Sigmoid colon (tissue), 7 donors: ENCODE results near the gene NPPC. TPM values are rescaled to one million over a fixed set of nuclear protein-coding genes. Genes with fewer than 3 reads are reported as not detected.
A peak's percentile ranks its signal among the peaks of the same experiment; 100 is the strongest.

Experiments used
- DNase-seq: peaks from one replicate; pipeline ENCODE4 v3.0.0-alpha.2; 2019
- H3K27ac ChIP-seq, 4 donors: fragments of 200-600 bp; sonication (generic); one replicate each; pipeline ENCODE4 v1.5.1; 2016 to 2019; ENCODE audit warnings: mild to moderate bottlenecking in 1 of 4
- H3K27me3 ChIP-seq, 3 donors: fragments of 200-600 bp; sonication (generic); one replicate each; pipeline ENCODE4 v1.5.1; 2019; ENCODE audit warnings: mild to moderate bottlenecking in 1 of 3
- H3K36me3 ChIP-seq, 4 donors: fragments of 200-600 bp; sonication (generic); one replicate each; pipeline ENCODE4 v1.5.1; 2016 to 2019
- H3K4me1 ChIP-seq, 4 donors: fragments of 200-600 bp; sonication (generic); one replicate each; pipeline ENCODE4 v1.5.1; 2017 to 2019
- H3K4me3 ChIP-seq, 4 donors: fragments of 200-600 bp; sonication (generic); one replicate each; pipeline ENCODE4 v1.5.1; 2017 to 2019; ENCODE audit warnings: mild to moderate bottlenecking in 2 of 4, moderate library complexity in 1 of 4
- H3K9me3 ChIP-seq, 4 donors: fragments of 200-600 bp in 3 of 4; sonication (generic) in 3 of 4; one replicate each; pipeline versions ENCODE4 v1.5.1 to v1.6.1; 2013 to 2019
- CTCF ChIP-seq, 4 experiments: fragments of 450-650 bp in 3 of 4; fragments of 200-600 bp in 1 of 4; IDR thresholded peaks; one replicate each; pipeline ENCODE4 v1.5.1; 2016 to 2019; ENCODE audit warnings: antibody characterized with exemption in 4 of 4, mild to moderate bottlenecking in 3 of 4, moderate library complexity in 2 of 4
- EP300 ChIP-seq, 4 donors: sonication (generic); formaldehyde crosslinking; IDR thresholded peaks; one replicate each; pipeline ENCODE4 v1.6.1; 2017; ENCODE audit warnings: antibody characterized with exemption in 4 of 4
- POLR2A ChIP-seq, 2 donors: fragments of 450-650 bp; IDR thresholded peaks; one replicate each; pipeline ENCODE4 v1.6.1; 2016; ENCODE audit warnings: antibody characterized with exemption in 2 of 2, mild to moderate bottlenecking in 2 of 2, moderate library complexity in 2 of 2
- POLR2AphosphoS5 ChIP-seq, 4 donors: sonication (generic); formaldehyde crosslinking; IDR thresholded peaks; one replicate each; pipeline ENCODE4 v1.6.1; 2017; ENCODE audit warnings: antibody characterized with exemption in 4 of 4
- WGBS, 2 donors: extraction: QIAGEN DNeasy Blood & Tissue Kit; methylation state at CpG; one replicate each; pipeline ENCODE4 v1.1.7; 2013; 5-methylcytosine and 5-hydroxymethylcytosine counted together
- intact Hi-C: fragments of 100-400 bp; cut with DNase I; formaldehyde crosslinking; loops from one replicate; pipeline ENCODE4 v1.15.1; 2023
- polyA plus RNA-seq, 3 donors: library from polyadenylated mRNA; stranded (reverse); fragments of 200-250 nt; gene quantifications; one replicate each; pipeline ENCODE4 v1.2.3, GENCODE V29; 2013
- total RNA-seq, 4 donors: library from RNA; depleted of rRNA; stranded (reverse); fragments of >200 nt; gene quantifications; one replicate each; pipeline ENCODE4 v1.1.0, GENCODE V29; 2016
- donor health status: healthy with polysubstance abuse.
- donor health status: Bipolar disorder and iron deficiency.
- donor health status: healthy.

The NPPC gene
- total and polyA plus RNA-seq, 7 donors = 0.60 to 5.6 (median 2.4) TPM; not detected in 3

- no peak for DNase-seq
- no peak for TF ChIP-seq POLR2A (IDR thresholded peaks at IDR 0.05)
- TF ChIP-seq POLR2AphosphoS5 (IDR thresholded peaks at IDR 0.05) = no peak
- TF ChIP-seq CTCF (IDR thresholded peaks at IDR 0.05) = no peak
- TF ChIP-seq EP300 (IDR thresholded peaks at IDR 0.05) = no peak
- intact Hi-C loops = no loop called here
Observed at GRCh38 chr2:231965102-231965501, 38.9 kb upstream of the NPPC start.

GRCh38 chr2:231961349-231962166 lies 35.4 kb upstream of the NPPC start, which contains the start of gene DIS3L2:
DIS3L2 (plus strand) TSS chr2:231961713; CDS start chr2:232014928, 53,215 bp downstream.
- Histone ChIP-seq H3K4me3 (peak within 1 kb of the TSS; percentile 74 to 92 (median 84)), H3K9me3 (no peaks in the 10 kb centered on the region), H3K36me3 (no peaks in the 10 kb centered on the region), H3K27me3 (no peaks in the 10 kb centered on the region), H3K27ac (peak within 1 kb of the TSS; percentile 78 to 84 (median 82)), H3K4me1 (peaks cover 0 to 23% (median 18%) of the 10 kb centered on the region in 4 donors)
- TF ChIP-seq POLR2A (IDR thresholded peaks at IDR 0.05) (peak in 1 of 2 donors; percentile 32), CTCF (IDR thresholded peaks at IDR 0.05) (no peak), EP300 (IDR thresholded peaks at IDR 0.05) (peak in 1 of 4 donors; percentile 25), POLR2AphosphoS5 (IDR thresholded peaks at IDR 0.05) (peak; percentile 56 to 88 (median 75))
- DNase-seq = peak; percentile 88
- intact Hi-C loops = loop anchor here (2.0 kb wide), 1 partner anchor 175 kb away; the partner anchor contains the start of gene COPS7B
- WGBS, 2 donors = 0 to 1% methylated on average over 83 of the region's 83 CpGs

More at GRCh38 chr2:231965102-231965501, 38.9 kb upstream of the NPPC start:
- Histone ChIP-seq H3K27ac (no peak overlapping the region), H3K36me3 (no peaks in the 10 kb centered on the region), H3K4me3 (no peak overlapping the region), H3K27me3 (no peaks in the 10 kb centered on the region), H3K4me1 (peaks cover 0 to 23% (median 18%) of the 10 kb centered on the region in 4 donors), H3K9me3 (no peaks in the 10 kb centered on the region)
- 26 to 50% methylated on average over 1 of the region's 1 CpG for WGBS, 2 donors

- Histone ChIP-seq H3K36me3 (no peaks in the 10 kb centered on the region), H3K4me3 (peak overlapping the region; percentile 74 to 92 (median 84)), H3K9me3 (no peaks in the 10 kb centered on the region), H3K27ac (peak overlapping the region; percentile 78 to 84 (median 82)), H3K27me3 (no peaks in the 10 kb centered on the region), H3K4me1 (peaks cover 0 to 23% (median 18%) of the 10 kb centered on the region in 4 donors)
- peak; percentile 64 for DNase-seq
- intact Hi-C loops = loop anchor here (2.0 kb wide), 1 partner anchor 174 kb away; the partner anchor contains the start of gene COPS7B
- WGBS, 2 donors = 55 to 65% methylated on average over 18 of the region's 18 CpGs
- TF ChIP-seq POLR2A (IDR thresholded peaks at IDR 0.05) = no peak
- TF ChIP-seq CTCF (IDR thresholded peaks at IDR 0.05) = no peak
- TF ChIP-seq POLR2AphosphoS5 (IDR thresholded peaks at IDR 0.05) = no peak
- no peak for TF ChIP-seq EP300 (IDR thresholded peaks at IDR 0.05)
Observed at GRCh38 chr2:231960810-231961348, 34.7 kb upstream of the NPPC start.

- Histone ChIP-seq H3K4me3 (no peak overlapping the region), H3K4me1 (peaks cover 0 to 16% (median 15%) of the 10 kb centered on the region in 4 donors), H3K36me3 (no peaks in the 10 kb centered on the region), H3K9me3 (no peaks in the 10 kb centered on the region), H3K27me3 (no peaks in the 10 kb centered on the region), H3K27ac (no peak overlapping the region)
- DNase-seq = no peak
- no peak for TF ChIP-seq POLR2A (IDR thresholded peaks at IDR 0.05)
- no peak for TF ChIP-seq CTCF (IDR thresholded peaks at IDR 0.05)
- no peak for TF ChIP-seq EP300 (IDR thresholded peaks at IDR 0.05)
- no peak for TF ChIP-seq POLR2AphosphoS5 (IDR thresholded peaks at IDR 0.05)
- intact Hi-C loops = no loop called here
- 84 to 85% methylated on average over 4 of the region's 4 CpGs for WGBS, 2 donors
Observed at GRCh38 chr2:231957913-231958763, 31.9 kb upstream of the NPPC start.
